CD4-positive, alpha-beta T cell treated with Interleukin-2 at 100 ng/mL for 4 hours (primary cell): ENCODE results near the gene TTLL7.
"Not testable (repeated sequence)": the region's sequence is repeated elsewhere in the genome, so short reads cannot be mapped to it uniquely, and the experiment has no call there.

Experiments
- DNase-seq: peaks from one replicate; pipeline ENCODE4 v3.0.0-alpha.2; 2020; ENCODE audit warnings: low spot score

The TTLL7 gene

DNA sequence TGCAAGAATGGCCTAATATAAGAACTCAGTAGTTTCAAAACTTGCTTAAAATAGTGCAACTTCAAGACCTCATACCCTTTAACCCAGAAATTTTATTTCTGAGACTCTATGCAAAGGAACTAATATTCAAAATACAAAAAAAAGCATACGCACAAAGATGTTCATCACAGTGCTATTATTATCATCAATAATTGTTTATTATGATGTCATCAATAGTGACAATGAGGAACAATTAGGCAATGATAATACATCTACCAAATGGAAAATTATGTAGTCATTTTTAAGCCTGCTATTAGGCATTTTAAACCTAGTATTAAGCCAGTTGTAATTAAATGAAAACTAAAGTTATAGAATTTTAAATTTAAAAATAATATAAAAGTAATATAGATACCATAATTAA, 3.3 kb downstream of the TTLL7 start:
- DNase-seq = no peak

DNA sequence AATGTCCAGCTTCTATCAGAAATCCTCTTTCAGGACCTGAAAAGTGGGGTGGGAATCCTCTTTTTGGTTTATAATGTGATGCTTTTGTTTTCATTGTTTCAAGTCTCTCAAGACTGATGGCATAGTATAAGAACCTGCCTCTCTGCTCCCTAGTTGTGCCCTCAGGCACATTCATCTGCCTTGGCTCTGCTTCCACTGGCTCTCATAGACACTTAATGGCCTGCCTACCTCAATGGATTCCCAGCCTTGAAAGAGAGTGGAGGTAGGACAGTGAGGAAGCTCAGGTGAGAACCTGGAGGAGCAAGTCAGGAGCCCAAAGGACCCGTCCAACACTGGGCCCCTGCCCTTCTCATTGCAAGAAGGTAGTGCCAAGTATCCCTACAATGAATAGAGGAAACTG, 4.8 kb downstream of the TTLL7 start:
- no peak for DNase-seq

- no peak for DNase-seq
These were observed 8.2 kb downstream of the TTLL7 start for GRCh38 chr1:83990734-83991133.

GRCh38 chr1:83985048-83985447, 13.9 kb downstream of the TTLL7 start:
- no peak for DNase-seq

DNA sequence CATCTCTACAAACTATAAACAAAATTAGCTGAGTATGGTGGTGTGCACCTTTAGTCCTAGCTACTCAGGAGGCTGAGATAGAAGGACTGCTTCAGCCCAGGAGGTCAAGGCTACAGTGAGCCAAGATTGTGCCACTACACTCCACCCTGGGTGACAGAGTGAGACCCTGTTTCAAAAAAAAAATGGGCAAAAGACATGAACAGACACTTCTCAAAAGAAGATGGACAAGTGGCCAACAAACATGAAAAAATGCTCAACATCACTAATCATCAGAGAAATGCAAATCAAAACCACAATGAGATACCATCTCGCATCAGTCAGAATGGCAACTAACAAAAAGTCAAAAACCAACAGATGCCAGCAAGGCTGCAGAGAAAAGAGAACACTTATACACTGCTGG, 15.0 kb downstream of the TTLL7 start:
- not testable (repeated sequence) for DNase-seq

DNA sequence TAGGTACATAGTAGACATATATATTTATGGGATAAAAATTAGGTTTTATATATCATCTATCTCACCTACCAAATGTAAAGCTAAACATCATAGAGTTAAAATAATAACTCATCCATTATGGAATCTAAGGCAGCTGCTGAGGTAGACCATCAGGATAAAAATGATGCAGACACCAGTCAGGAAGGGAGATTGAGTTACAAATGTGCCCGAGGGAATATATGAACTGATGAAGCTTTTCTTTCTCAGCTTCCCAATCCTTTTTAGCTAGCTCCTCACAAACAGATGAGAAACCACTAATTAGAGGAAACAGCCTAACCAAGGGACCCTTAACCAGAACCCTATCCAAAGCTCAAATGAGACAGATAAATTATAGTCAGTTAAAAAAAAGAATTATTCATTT, 20.9 kb downstream of the TTLL7 start:
- no peak for DNase-seq

DNA sequence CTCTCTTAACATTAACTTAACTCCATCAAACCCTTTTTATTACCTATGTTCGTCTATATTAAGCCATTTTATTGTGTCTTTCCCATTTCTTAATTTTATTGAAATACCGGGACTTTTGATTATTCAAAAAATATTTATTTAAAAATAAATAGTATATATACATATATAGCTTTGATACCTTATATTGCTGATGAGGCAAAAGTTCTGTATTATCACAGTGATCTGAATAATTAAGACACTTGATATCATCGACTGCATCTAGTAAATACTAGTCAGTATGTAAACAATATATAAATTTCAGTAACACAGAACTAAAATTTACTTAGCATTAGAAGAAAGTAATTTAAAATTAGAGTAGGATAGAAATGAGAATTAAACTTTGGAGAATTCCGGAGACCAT, 22.0 kb downstream of the TTLL7 start:
- no peak for DNase-seq

DNA sequence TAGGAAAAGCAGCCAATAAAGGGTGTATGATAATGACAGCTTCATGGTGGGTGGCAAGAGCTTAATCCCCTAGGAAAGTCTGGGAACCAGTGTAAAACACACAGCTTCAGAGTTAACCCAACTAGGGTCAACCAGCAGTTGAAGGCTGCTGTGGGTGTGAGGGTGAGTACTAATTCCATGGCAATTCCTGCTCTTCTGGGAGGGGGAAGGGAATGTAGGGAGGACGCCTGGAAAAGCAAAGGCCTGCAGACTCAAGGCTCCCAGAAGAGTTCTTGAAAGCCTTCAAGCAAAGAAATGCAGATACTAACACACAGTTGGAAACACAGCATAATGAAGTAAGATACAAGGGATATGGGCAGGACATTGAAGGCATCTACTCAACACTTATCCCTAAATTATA, 28.1 kb downstream of the TTLL7 start:
- DNase-seq = no peak

- DNase-seq = no peak
These were observed 28.8 kb downstream of the TTLL7 start for GRCh38 chr1:83970114-83970513.

GRCh38 chr1:83967336-83967735, 31.6 kb downstream of the TTLL7 start:
- DNase-seq = no peak

- DNase-seq = no peak
These were observed 34.8 kb downstream of the TTLL7 start for GRCh38 chr1:83964153-83964552.

DNA sequence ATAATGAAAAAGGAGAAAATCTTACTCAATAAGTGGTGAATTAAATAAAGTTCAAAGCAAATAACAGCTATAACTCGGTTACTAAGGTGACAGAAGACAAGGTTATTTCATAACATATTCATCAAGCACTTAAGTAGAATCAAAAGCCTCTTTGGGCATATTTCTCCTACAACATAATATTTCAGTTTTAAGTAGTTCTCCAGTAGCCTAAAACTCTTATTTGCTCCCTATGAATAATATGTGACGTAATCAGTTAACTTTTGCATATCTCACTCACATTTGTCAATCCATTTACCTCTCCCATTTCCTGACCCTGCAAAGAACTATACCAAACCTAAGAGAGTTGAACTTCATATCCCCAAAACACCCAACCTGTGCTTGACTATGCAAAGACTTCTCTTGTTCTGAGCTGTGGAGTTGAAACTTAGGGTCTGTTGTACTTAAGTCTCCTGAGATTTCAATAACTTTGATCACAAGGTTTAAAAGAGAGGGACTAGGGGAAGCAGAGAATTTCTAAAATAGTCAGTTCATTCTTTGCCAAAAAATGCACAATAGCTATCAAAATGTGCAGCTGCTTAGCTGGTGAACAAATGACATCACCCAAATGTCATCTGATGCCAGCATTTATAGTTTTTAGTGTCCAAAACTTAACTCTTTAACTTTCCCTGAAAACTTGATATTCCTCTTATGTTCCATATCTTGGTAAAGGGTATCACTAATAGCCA, 37.2 kb downstream of the TTLL7 start:
- no peak for DNase-seq

DNA sequence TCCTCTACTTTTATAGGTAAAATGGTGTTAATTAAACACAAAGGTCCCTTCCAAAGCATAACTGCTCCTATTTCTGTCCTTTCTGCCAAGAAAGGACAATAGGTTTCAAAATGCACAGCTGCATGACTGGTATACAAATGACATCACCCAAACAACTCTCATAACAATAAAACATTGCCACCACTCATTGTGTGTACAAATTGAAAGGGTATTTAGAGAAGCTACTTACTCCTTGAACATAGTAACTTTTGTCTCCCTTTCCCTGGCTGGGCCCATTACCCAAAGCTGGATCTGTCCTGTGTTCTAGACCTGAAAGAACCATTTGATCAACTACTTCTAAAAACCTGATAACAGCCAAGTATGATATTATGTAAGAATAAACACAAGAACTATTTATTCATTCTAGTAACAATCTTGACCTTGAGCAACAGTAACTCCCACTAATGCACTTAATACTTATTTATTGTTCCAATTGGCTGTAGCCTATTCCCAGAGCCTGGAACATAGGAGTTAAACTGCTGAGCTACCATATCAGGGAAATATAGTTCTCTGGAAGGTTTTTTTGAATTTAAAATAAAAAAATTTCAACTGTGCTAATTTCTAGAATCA, 38.2 kb downstream of the TTLL7 start:
- DNase-seq = no peak

- no peak for DNase-seq
These were observed 39.0 kb downstream of the TTLL7 start for GRCh38 chr1:83959824-83960498.

DNA sequence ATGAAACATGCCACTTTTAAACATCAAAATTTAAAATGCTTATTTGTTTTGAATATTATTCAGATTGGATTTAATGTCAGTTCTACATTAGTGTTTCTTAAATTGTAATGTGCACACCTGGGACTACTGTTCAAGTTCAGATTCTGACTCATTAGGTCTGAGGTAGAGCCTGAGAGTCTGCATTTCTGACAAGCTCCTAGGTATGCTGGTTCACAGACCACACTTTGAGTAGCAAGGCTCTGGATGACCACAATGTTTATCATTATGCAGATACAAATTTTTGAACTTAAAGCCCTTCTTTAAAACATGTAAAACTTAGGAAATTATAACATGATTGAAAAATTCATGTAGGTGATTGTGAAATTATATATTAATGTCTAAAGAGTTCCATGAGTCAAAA, 40.2 kb downstream of the TTLL7 start:
- no peak for DNase-seq

GRCh38 chr1:83954166-83954823, 44.6 kb downstream of the TTLL7 start:
- DNase-seq = no peak

DNA sequence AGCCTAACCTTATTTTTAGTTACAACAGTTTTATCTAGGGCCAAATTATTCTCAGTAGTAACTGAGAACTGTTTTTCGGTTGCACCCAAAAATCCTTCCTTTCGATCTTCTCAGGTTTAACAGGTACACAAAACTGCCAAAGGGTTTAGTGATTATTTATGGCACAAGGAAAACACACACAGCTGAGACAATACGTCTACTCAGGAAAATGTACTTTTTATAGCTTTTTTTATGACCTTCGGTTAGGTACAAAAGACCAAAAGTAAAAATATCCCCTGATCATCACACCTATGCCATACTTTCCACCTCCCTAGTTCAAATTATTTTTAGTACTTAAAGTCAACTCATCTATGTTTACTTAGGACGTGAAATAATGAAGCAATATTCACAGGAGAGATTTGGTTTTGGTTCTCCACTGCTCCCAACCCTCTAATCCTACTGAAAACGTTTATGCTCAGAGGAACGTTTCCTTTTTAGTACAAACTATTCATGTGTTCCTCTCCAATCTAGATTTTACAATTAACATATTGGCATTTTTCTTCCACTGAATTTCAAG, 48.7 kb downstream of the TTLL7 start:
- DNase-seq = no peak

GRCh38 chr1:83942914-83943313, 56.0 kb downstream of the TTLL7 start:
- DNase-seq = no peak

DNA sequence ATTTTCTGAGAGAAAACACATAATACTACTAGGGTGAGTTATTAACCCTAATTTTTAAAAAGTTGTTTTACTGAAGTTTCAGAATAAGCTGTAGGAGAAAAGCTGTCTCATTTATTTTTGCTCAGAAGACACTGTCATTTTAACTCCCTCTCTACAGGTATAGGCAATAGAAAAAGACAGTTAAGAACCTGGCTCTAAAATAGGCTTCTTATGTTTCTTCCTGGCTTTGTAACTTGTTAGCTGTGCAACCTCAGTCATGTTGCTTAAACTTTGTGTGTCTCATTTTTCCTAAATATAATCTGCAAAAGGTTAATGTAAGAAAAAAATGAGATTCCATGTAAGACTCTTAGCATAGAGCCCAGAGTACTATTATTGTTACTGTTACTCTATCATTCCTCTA, 64.4 kb downstream of the TTLL7 start:
- DNase-seq = no peak

GRCh38 chr1:83932693-83933092, 66.2 kb downstream of the TTLL7 start:
- no peak for DNase-seq

GRCh38 chr1:83932281-83932680, 66.7 kb downstream of the TTLL7 start:
- no peak for DNase-seq

DNA sequence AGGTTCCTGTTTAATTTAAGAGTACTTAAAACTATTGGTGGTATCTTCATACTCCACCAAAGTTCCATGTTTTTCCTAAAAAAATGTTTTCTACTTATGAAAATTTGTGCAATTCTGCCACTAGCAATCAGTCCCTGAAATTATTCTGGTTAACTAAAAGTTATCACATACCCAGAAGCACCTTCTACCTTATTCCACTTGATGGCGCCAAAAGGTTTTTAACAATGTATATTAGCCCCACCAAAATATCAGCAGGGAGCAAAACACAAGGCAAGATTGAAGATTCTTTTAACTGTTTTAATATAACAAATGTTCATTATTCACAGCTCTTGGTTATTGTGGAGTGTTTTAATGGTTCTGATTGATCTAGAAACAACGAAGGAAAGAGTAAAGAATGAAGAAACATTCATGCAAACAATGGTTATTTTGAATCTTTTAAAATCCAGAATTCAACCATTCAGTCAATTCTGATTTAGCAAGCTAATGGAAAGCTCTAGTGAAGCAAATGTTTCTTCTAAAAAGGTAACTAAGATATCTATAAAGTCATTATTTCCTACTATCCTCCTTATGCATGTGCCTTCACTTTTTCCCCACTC, 67.2 kb downstream of the TTLL7 start:
- DNase-seq = peak; percentile 64
